Osteoblast (primary cell): ENCODE results near the gene SELENOH. TPM values are rescaled to one million over a fixed set of nuclear protein-coding genes. Genes with fewer than 3 reads are reported as not detected.

Source experiments
- DNase-seq: peaks from one replicate; pipeline ENCODE4 v3.0.0; 2011; ENCODE audit warnings: low spot score, mixed read lengths; ENCODE audit not compliant: insufficient read length; ENCODE audit errors: missing footprints
- H2AFZ ChIP-seq: 2 replicates; pipeline ENCODE4 v1.6.0; 2011; ENCODE audit warnings: mild to moderate bottlenecking, low read length
- H3K27ac ChIP-seq: 2 replicates; pipeline ENCODE4 v1.5.1; 2011; ENCODE audit warnings: mild to moderate bottlenecking, low read depth, low read length, moderate library complexity
- H3K27me3 ChIP-seq: 2 replicates; pipeline ENCODE4 v1.6.0; 2012; ENCODE audit warnings: mild to moderate bottlenecking, control low read depth, inconsistent platforms, low read length, moderate library complexity; ENCODE audit not compliant: insufficient read depth
- H3K36me3 ChIP-seq: 2 replicates; pipeline ENCODE4 v1.5.1; 2011; ENCODE audit warnings: mild to moderate bottlenecking, low read length, control low read depth, moderate library complexity; ENCODE audit not compliant: insufficient read depth
- H3K4me1 ChIP-seq: 2 replicates; pipeline ENCODE4 v1.5.1; 2011; ENCODE audit warnings: mild to moderate bottlenecking, low read length, control low read depth, moderate library complexity; ENCODE audit not compliant: insufficient read depth
- H3K4me2 ChIP-seq: 2 replicates; pipeline ENCODE4 v1.6.0; 2011; ENCODE audit warnings: mild to moderate bottlenecking, low read length; ENCODE audit not compliant: insufficient read depth
- H3K4me3 ChIP-seq: fragments of 200-600 bp; sonication (generic); 3 replicates; pipeline ENCODE4 v1.5.1; 2012; ENCODE audit warnings: mild to moderate bottlenecking, low read length, inconsistent platforms; ENCODE audit not compliant: insufficient read depth
- H3K79me2 ChIP-seq: 2 replicates; pipeline ENCODE4 v1.6.0; 2012; ENCODE audit warnings: mild to moderate bottlenecking, low read length, control low read depth, inconsistent platforms; ENCODE audit not compliant: insufficient read depth
- H3K9me3 ChIP-seq: 2 replicates; pipeline ENCODE4 v1.5.1; 2011; ENCODE audit warnings: low read depth, low read length, control low read depth
- H4K20me1 ChIP-seq: 2 replicates; pipeline ENCODE4 v1.6.0; 2012; ENCODE audit warnings: mild to moderate bottlenecking, low read length, control low read depth; ENCODE audit not compliant: insufficient read depth
- total RNA-seq: library from RNA; depleted of rRNA; stranded (reverse); fragments of >200 nt; gene quantifications from 2 replicates; pipeline ENCODE4 v1.2.3, GENCODE V29; 2012
- TF ChIP-seq, protein P1 (sequence below): IDR thresholded peaks from 2 replicates; pipeline ENCODE4 v1.5.1; 2011; ENCODE audit warnings: mild to moderate bottlenecking, low read depth, low read length, moderate library complexity; ENCODE audit errors: extremely low read depth

The SELENOH gene
- total RNA-seq, 1 donor = 68.8 TPM

DNA sequence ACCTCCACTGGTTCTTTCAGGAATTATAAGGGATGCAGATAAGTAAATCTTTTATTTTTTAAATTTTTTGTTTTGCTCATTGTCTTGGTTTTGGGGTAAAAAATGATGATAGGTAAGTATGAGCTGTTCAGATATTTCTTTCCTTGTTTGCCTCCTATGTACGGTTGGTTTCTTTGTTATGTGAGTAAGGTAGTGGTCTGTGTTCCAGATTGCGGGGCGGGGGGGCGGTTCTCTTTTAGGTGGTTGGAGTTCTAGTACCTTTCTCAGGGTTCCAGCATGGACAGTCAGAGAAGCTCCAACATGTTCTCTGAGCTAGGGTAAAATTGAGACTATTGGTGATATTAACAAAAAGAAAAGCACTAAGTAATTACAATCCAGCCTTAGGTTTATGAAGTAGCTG is 22.7 kb downstream of the SELENOH start:
- no peak overlapping the region for H2AFZ ChIP-seq
- peak overlapping the region; percentile 78 for H3K4me3 ChIP-seq
- peak overlapping the region; percentile 94 for H3K27ac ChIP-seq
- H3K4me2 ChIP-seq = peak overlapping the region; percentile 89
- H3K9me3 ChIP-seq = no peaks in the 10 kb centered on the region
- H3K27me3 ChIP-seq = no peaks in the 10 kb centered on the region
- peaks cover 44% of the 10 kb centered on the region for H4K20me1 ChIP-seq
- H3K4me1 ChIP-seq = peaks cover 20% of the 10 kb centered on the region
- no peak for DNase-seq
- TF ChIP-seq, protein P1, sequence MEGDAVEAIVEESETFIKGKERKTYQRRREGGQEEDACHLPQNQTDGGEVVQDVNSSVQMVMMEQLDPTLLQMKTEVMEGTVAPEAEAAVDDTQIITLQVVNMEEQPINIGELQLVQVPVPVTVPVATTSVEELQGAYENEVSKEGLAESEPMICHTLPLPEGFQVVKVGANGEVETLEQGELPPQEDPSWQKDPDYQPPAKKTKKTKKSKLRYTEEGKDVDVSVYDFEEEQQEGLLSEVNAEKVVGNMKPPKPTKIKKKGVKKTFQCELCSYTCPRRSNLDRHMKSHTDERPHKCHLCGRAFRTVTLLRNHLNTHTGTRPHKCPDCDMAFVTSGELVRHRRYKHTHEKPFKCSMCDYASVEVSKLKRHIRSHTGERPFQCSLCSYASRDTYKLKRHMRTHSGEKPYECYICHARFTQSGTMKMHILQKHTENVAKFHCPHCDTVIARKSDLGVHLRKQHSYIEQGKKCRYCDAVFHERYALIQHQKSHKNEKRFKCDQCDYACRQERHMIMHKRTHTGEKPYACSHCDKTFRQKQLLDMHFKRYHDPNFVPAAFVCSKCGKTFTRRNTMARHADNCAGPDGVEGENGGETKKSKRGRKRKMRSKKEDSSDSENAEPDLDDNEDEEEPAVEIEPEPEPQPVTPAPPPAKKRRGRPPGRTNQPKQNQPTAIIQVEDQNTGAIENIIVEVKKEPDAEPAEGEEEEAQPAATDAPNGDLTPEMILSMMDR = no peak
- peaks cover 7% of the 10 kb centered on the region for H3K36me3 ChIP-seq
- H3K79me2 ChIP-seq = peaks cover 68% of the 10 kb centered on the region

GRCh38 chr11:57764566-57764965 is 23.3 kb downstream of the SELENOH start:
- peaks cover 44% of the 10 kb centered on the region for H4K20me1 ChIP-seq
- peak overlapping the region; percentile 78 for H3K4me3 ChIP-seq
- H3K79me2 ChIP-seq = peaks cover 74% of the 10 kb centered on the region
- H3K4me1 ChIP-seq = peaks cover 20% of the 10 kb centered on the region
- no peak overlapping the region for H3K27ac ChIP-seq
- H2AFZ ChIP-seq = no peak overlapping the region
- peaks cover 7% of the 10 kb centered on the region for H3K36me3 ChIP-seq
- H3K4me2 ChIP-seq = peak overlapping the region; percentile 89
- DNase-seq = peak; percentile 50
- H3K27me3 ChIP-seq = no peaks in the 10 kb centered on the region
- TF ChIP-seq, protein P1 = no peak
- H3K9me3 ChIP-seq = no peaks in the 10 kb centered on the region

DNA sequence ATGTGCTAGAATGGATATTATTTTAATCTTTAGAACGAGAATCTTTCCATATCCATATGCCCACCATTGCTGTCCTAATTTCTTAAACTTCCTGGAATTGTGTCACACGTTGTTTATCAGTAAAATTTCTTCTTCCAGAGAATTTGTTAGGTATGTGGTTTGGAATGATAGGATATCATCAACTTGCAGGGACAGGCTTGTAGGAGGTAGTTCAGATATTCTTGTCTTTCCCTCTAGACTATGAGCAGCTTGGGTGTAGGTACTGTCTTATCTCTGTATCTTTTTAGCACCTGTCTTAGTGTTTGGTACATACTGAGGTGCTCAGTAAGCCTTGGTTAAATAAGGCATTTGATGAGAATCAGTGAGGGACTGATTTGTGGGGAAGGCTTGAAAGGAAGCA is 23.7 kb downstream of the SELENOH start:
- H3K4me3 ChIP-seq = peak overlapping the region; percentile 78
- peak overlapping the region; percentile 89 for H3K4me2 ChIP-seq
- peaks cover 44% of the 10 kb centered on the region for H4K20me1 ChIP-seq
- DNase-seq = no peak
- peaks cover 20% of the 10 kb centered on the region for H3K4me1 ChIP-seq
- H2AFZ ChIP-seq = no peak overlapping the region
- no peaks in the 10 kb centered on the region for H3K27me3 ChIP-seq
- H3K9me3 ChIP-seq = no peaks in the 10 kb centered on the region
- peaks cover 7% of the 10 kb centered on the region for H3K36me3 ChIP-seq
- TF ChIP-seq, protein P1 = no peak
- H3K27ac ChIP-seq = no peak overlapping the region
- H3K79me2 ChIP-seq = peaks cover 78% of the 10 kb centered on the region

GRCh38 chr11:57770793-57771192 is 29.5 kb downstream of the SELENOH start:
- Histone ChIP-seq H3K27ac (no peak overlapping the region), H3K27me3 (no peaks in the 10 kb centered on the region), H2AFZ (no peak overlapping the region), H4K20me1 (peaks cover 60% of the 10 kb centered on the region), H3K4me3 (no peak overlapping the region), H3K79me2 (peaks cover 95% of the 10 kb centered on the region), H3K4me1 (peaks cover 24% of the 10 kb centered on the region), H3K4me2 (no peak overlapping the region), H3K36me3 (peaks cover 7% of the 10 kb centered on the region), H3K9me3 (no peaks in the 10 kb centered on the region)
- TF ChIP-seq, protein P1 = no peak
- no peak for DNase-seq
